HFFc6 (cell line): ENCODE measurements around the gene BACH1. TPM values are rescaled to one million over a fixed set of nuclear protein-coding genes. Genes with fewer than 3 reads are reported as not detected.
"Not testable (repeated sequence)": the region's sequence is repeated elsewhere in the genome, so short reads cannot be mapped to it uniquely, and the experiment has no call there.

Experiments used
- DNase-seq: peaks from one replicate; pipeline ENCODE4 v3.0.0-alpha.2; 2018
- H3K27ac Mint-ChIP-seq: 2 replicates; pipeline ENCODE4 v1.8.0; 2020; ENCODE audit warnings: mild to moderate bottlenecking, mixed read lengths
- H3K27me3 Mint-ChIP-seq: 2 replicates; pipeline ENCODE4 v1.8.0; 2021; ENCODE audit warnings: mild to moderate bottlenecking, moderate library complexity, mixed read lengths; ENCODE audit not compliant: insufficient read depth
- H3K36me3 Mint-ChIP-seq: 2 replicates; pipeline ENCODE4 v1.8.0; 2021; ENCODE audit warnings: low read depth, mixed read lengths
- H3K4me1 Mint-ChIP-seq: 2 replicates; pipeline ENCODE4 v1.8.0; 2020; ENCODE audit warnings: low read depth, mixed read lengths
- H3K4me3 Mint-ChIP-seq: 2 replicates; pipeline ENCODE4 v1.8.0; 2020; ENCODE audit warnings: mild to moderate bottlenecking, moderate library complexity, mixed read lengths
- H3K9me3 Mint-ChIP-seq: 2 replicates; pipeline ENCODE4 v1.8.0; 2020; ENCODE audit warnings: mild to moderate bottlenecking, mixed read lengths
- CTCF ChIP-seq: fragments of 200-600 bp; sonication (generic); IDR thresholded peaks from 2 replicates; pipeline ENCODE4 v1.5.0; 2021; ENCODE audit warnings: antibody characterized with exemption, mild to moderate bottlenecking
- total RNA-seq, 6 experiments: library from RNA; stranded (reverse); fragmentation: NEBNext Ultra II Directional; extraction: Animal tissue kit (Norgen Biotek cat#: 25700); gene quantifications; 2 replicates in 1 of 6; 3 replicates in 5 of 6; pipeline ENCODE4 v1.2.3, GENCODE V29; 2021

Gene BACH1
- total RNA-seq, 6 experiments from 2014 or later, result 47.3 to 53.5 (median 53.1) TPM

GRCh38 chr21:29265690-29266479, 32.8 kb upstream of the BACH1 start:
- peaks cover 38% of the 10 kb centered on the region for H3K4me1 Mint-ChIP-seq
- H3K27me3 Mint-ChIP-seq, result no peaks in the 10 kb centered on the region; the same call in 1 of the 2 replicates
- no peak for DNase-seq
- H3K4me3 Mint-ChIP-seq, result no peak overlapping the region
- no peak overlapping the region for H3K27ac Mint-ChIP-seq
- H3K9me3 Mint-ChIP-seq, result no peaks in the 10 kb centered on the region
- no peaks in the 10 kb centered on the region for H3K36me3 Mint-ChIP-seq
- no peak for TF ChIP-seq CTCF

GRCh38 chr21:29267666-29268065, 31.1 kb upstream of the BACH1 start:
- Mint-ChIP-seq H3K36me3 (no peaks in the 10 kb centered on the region), H3K27ac (no peak overlapping the region), H3K9me3 (no peaks in the 10 kb centered on the region), H3K4me1 (peaks cover 20% of the 10 kb centered on the region), H3K4me3 (no peak overlapping the region), H3K27me3 (no peaks in the 10 kb centered on the region; the same call in 1 of the 2 replicates)
- DNase-seq, result no peak
- TF ChIP-seq CTCF, result no peak

GRCh38 chr21:29271927-29272333, 26.8 kb upstream of the BACH1 start:
- Mint-ChIP-seq H3K4me3 (no peak overlapping the region), H3K27ac (no peak overlapping the region), H3K4me1 (peaks cover under 1% of the 10 kb centered on the region; the same call in 1 of the 2 replicates), H3K36me3 (no peaks in the 10 kb centered on the region), H3K9me3 (no peaks in the 10 kb centered on the region), H3K27me3 (no peaks in the 10 kb centered on the region; the same call in 1 of the 2 replicates)
- DNase-seq, result no peak
- TF ChIP-seq CTCF, result no peak

GRCh38 chr21:29277442-29277841, 21.3 kb upstream of the BACH1 start:
- DNase-seq, result no peak
- no peak for TF ChIP-seq CTCF
- Mint-ChIP-seq H3K27ac (no peak overlapping the region), H3K36me3 (no peaks in the 10 kb centered on the region), H3K4me3 (no peak overlapping the region), H3K9me3 (no peaks in the 10 kb centered on the region), H3K4me1 (no peaks in the 10 kb centered on the region), H3K27me3 (peaks cover 2% of the 10 kb centered on the region; the same call in 1 of the 2 replicates)

- H3K27ac Mint-ChIP-seq, result no peak overlapping the region
- DNase-seq, result no peak
- H3K27me3 Mint-ChIP-seq, result peaks cover 2% of the 10 kb centered on the region; the same call in 1 of the 2 replicates
- H3K4me3 Mint-ChIP-seq, result no peak overlapping the region
- TF ChIP-seq CTCF, result no peak
- no peaks in the 10 kb centered on the region for H3K4me1 Mint-ChIP-seq
- H3K9me3 Mint-ChIP-seq, result no peaks in the 10 kb centered on the region
- H3K36me3 Mint-ChIP-seq, result no peaks in the 10 kb centered on the region
These were observed 19.2 kb upstream of the BACH1 start for GRCh38 chr21:29279558-29279957.

- H3K4me1 Mint-ChIP-seq, H3K4me3 Mint-ChIP-seq, H3K9me3 Mint-ChIP-seq, H3K27ac Mint-ChIP-seq, H3K27me3 Mint-ChIP-seq, H3K36me3 Mint-ChIP-seq, DNase-seq: not testable (repeated sequence)
These were observed 16.9 kb upstream of the BACH1 start for GRCh38 chr21:29281801-29282200.
